Smooth muscle cell (in vitro differentiated cells): Measurements from ENCODE around the gene VAV2. TPM values are rescaled to one million over a fixed set of nuclear protein-coding genes. Genes with fewer than 3 reads are reported as not detected.

Source experiments
- DNase-seq: peaks from one replicate; lab custom pipeline; 2025; ENCODE audit not compliant: unreplicated experiment; lab: John Stamatoyannopoulos, UW
- H2AFZ ChIP-seq: fragments of 200-600 bp; sonication (generic); 2 replicates; pipeline ENCODE4 v1.6.0; 2016; ENCODE audit warnings: antibody characterized with exemption, low read depth, mild to moderate bottlenecking
- H3F3A ChIP-seq: fragments of 200-600 bp; sonication (generic); 2 replicates; pipeline ENCODE4 v1.6.0; 2017; ENCODE audit warnings: antibody characterized with exemption, low read depth
- H3K27ac ChIP-seq: fragments of 200-600 bp; sonication (generic); 2 replicates; pipeline ENCODE4 v1.5.1; 2016; ENCODE audit warnings: low read depth, mild to moderate bottlenecking
- H3K27me3 ChIP-seq: fragments of 200-600 bp; sonication (generic); 2 replicates; pipeline ENCODE4 v1.6.1; 2016; ENCODE audit warnings: low read depth, mild to moderate bottlenecking
- H3K36me3 ChIP-seq: fragments of 200-600 bp; sonication (generic); 2 replicates; pipeline ENCODE4 v1.5.1; 2016; ENCODE audit warnings: low read depth
- H3K4me1 ChIP-seq: fragments of 200-600 bp; sonication (generic); 2 replicates; pipeline ENCODE4 v1.5.1; 2016; ENCODE audit warnings: low read depth
- H3K4me2 ChIP-seq: fragments of 200-600 bp; sonication (generic); 2 replicates; pipeline ENCODE4 v1.6.0; 2016; ENCODE audit warnings: mild to moderate bottlenecking
- H3K4me3 ChIP-seq: fragments of 200-600 bp; sonication (generic); 2 replicates; pipeline ENCODE4 v1.5.1; 2016; ENCODE audit warnings: mild to moderate bottlenecking
- H3K79me2 ChIP-seq: fragments of 200-600 bp; sonication (generic); 2 replicates; pipeline ENCODE4 v1.6.0; 2016; ENCODE audit warnings: low read depth, mild to moderate bottlenecking
- H3K9ac ChIP-seq: fragments of 200-600 bp; sonication (generic); 2 replicates; pipeline ENCODE4 v1.6.0; 2016; ENCODE audit warnings: low read depth
- H3K9me3 ChIP-seq: fragments of 200-600 bp; sonication (generic); replicated peaks from 2 replicates; pipeline ENCODE4 v1.5.1; 2016; ENCODE audit warnings: low read depth
- H4K20me1 ChIP-seq: fragments of 200-600 bp; sonication (generic); 2 replicates; pipeline ENCODE4 v1.6.0; 2016; ENCODE audit warnings: low read depth
- WGBS: methylation state at CpG from one replicate; pipeline ENCODE4 v1.1.7; 2016; ENCODE audit warnings: low lambda C conversion rate; 5-methylcytosine and 5-hydroxymethylcytosine counted together
- polyA plus RNA-seq: library from polyadenylated mRNA; unstranded; fragments of >200 nt; fragmentation: Nextera tagmentation; extraction: Ambion mirVana; gene quantifications from 2 replicates; pipeline ENCODE4 v1.2.1, GENCODE V29; 2016
- total RNA-seq: library from RNA; depleted of rRNA; stranded (reverse); fragments of >200 nt; gene quantifications from 2 replicates; pipeline ENCODE4 v1.2.3, GENCODE V29; 2014
- TF ChIP-seq, protein P1 (sequence below): fragments of 200-600 bp; sonication (generic); IDR thresholded peaks from 2 replicates; pipeline ENCODE4 v1.5.1; 2017; ENCODE audit warnings: borderline replicate concordance, mild to moderate bottlenecking, antibody characterized with exemption; ENCODE audit not compliant: insufficient read depth, poor library complexity, severe bottlenecking

The VAV2 gene
- total and polyA plus RNA-seq, 2 experiments from 2014 or later = 26.2 to 35.3 TPM

GRCh38 chr9:133877967-133878366 is 114.2 kb downstream of the VAV2 start:
- no peak overlapping the region for H2AFZ ChIP-seq
- no peak overlapping the region for H3K9ac ChIP-seq
- H4K20me1 ChIP-seq = no peaks in the 10 kb centered on the region
- peak overlapping the region; percentile 96 for H3K27ac ChIP-seq
- 92% methylated on average over 17 of the region's 17 CpGs for WGBS
- H3K4me2 ChIP-seq = no peak overlapping the region
- no peak for DNase-seq
- no peaks in the 10 kb centered on the region for H3K9me3 ChIP-seq
- H3F3A ChIP-seq = peaks cover 10% of the 10 kb centered on the region
- peaks cover 32% of the 10 kb centered on the region for H3K4me1 ChIP-seq
- TF ChIP-seq, protein P1, sequence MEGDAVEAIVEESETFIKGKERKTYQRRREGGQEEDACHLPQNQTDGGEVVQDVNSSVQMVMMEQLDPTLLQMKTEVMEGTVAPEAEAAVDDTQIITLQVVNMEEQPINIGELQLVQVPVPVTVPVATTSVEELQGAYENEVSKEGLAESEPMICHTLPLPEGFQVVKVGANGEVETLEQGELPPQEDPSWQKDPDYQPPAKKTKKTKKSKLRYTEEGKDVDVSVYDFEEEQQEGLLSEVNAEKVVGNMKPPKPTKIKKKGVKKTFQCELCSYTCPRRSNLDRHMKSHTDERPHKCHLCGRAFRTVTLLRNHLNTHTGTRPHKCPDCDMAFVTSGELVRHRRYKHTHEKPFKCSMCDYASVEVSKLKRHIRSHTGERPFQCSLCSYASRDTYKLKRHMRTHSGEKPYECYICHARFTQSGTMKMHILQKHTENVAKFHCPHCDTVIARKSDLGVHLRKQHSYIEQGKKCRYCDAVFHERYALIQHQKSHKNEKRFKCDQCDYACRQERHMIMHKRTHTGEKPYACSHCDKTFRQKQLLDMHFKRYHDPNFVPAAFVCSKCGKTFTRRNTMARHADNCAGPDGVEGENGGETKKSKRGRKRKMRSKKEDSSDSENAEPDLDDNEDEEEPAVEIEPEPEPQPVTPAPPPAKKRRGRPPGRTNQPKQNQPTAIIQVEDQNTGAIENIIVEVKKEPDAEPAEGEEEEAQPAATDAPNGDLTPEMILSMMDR = no peak
- H3K27me3 ChIP-seq = no peaks in the 10 kb centered on the region
- H3K4me3 ChIP-seq = no peak overlapping the region
- H3K36me3 ChIP-seq = no peaks in the 10 kb centered on the region
- H3K79me2 ChIP-seq = peaks cover 68% of the 10 kb centered on the region

GRCh38 chr9:133877327-133877726 is 114.8 kb downstream of the VAV2 start:
- no peak for DNase-seq
- peak overlapping the region; percentile 96 for H3K27ac ChIP-seq
- TF ChIP-seq, protein P1 = no peak
- no peaks in the 10 kb centered on the region for H3K9me3 ChIP-seq
- H3K4me2 ChIP-seq = no peak overlapping the region
- H3K4me1 ChIP-seq = peaks cover 27% of the 10 kb centered on the region
- WGBS = 91% methylated on average over 5 of the region's 5 CpGs
- H3K36me3 ChIP-seq = no peaks in the 10 kb centered on the region
- peaks cover 8% of the 10 kb centered on the region for H3F3A ChIP-seq
- H3K9ac ChIP-seq = peak overlapping the region; percentile 5
- no peak overlapping the region for H2AFZ ChIP-seq
- no peak overlapping the region for H3K4me3 ChIP-seq
- H3K79me2 ChIP-seq = peaks cover 65% of the 10 kb centered on the region
- no peaks in the 10 kb centered on the region for H4K20me1 ChIP-seq
- H3K27me3 ChIP-seq = no peaks in the 10 kb centered on the region

DNA sequence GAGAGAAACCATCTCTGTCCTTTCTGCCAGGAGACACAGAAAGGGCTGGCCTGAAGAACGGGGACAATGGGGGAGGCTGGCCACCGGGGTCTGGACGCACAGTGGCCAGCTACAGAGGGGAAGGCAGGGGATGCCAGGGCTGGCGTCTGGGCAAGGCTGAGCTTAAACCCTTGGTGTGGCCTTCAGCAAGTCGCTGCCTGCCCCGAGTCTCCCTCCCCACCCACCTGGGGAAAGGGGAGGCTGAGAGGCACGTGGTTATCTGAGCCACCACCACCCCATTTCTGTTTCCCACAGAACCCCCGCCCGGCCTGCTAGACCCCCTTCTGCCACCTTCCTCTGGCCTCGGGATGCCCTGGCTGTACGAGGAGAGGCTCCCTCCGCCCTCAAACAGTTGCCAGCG is 115.3 kb downstream of the VAV2 start:
- Histone ChIP-seq H3K4me1 (peaks cover 23% of the 10 kb centered on the region), H3K36me3 (no peaks in the 10 kb centered on the region), H2AFZ (no peak overlapping the region), H3K79me2 (peaks cover 65% of the 10 kb centered on the region), H3K27me3 (no peaks in the 10 kb centered on the region), H4K20me1 (no peaks in the 10 kb centered on the region), H3K4me3 (no peak overlapping the region), H3K27ac (peak overlapping the region; percentile 96), H3F3A (peaks cover 3% of the 10 kb centered on the region), H3K9ac (peak overlapping the region; percentile 5), H3K9me3 (no peaks in the 10 kb centered on the region), H3K4me2 (no peak overlapping the region)
- 90% methylated on average over 13 of the region's 13 CpGs for WGBS
- TF ChIP-seq, protein P1 = no peak
- DNase-seq = no peak

GRCh38 chr9:133876144-133876543 is 116.0 kb downstream of the VAV2 start:
- Histone ChIP-seq H3F3A (no peaks in the 10 kb centered on the region), H3K27me3 (no peaks in the 10 kb centered on the region), H3K79me2 (peaks cover 68% of the 10 kb centered on the region), H3K9ac (no peak overlapping the region), H2AFZ (no peak overlapping the region), H3K4me1 (peaks cover 19% of the 10 kb centered on the region), H3K4me3 (no peak overlapping the region), H4K20me1 (peaks cover 3% of the 10 kb centered on the region), H3K4me2 (peak overlapping the region; percentile 51), H3K36me3 (no peaks in the 10 kb centered on the region), H3K27ac (peak overlapping the region; percentile 96), H3K9me3 (no peaks in the 10 kb centered on the region)
- DNase-seq = no peak
- TF ChIP-seq, protein P1 = peak; percentile 46
- 66% methylated on average over 8 of the region's 11 CpGs for WGBS
